Measurements from ENCODE around the gene GPC6.

GPC6 gene

DNA sequence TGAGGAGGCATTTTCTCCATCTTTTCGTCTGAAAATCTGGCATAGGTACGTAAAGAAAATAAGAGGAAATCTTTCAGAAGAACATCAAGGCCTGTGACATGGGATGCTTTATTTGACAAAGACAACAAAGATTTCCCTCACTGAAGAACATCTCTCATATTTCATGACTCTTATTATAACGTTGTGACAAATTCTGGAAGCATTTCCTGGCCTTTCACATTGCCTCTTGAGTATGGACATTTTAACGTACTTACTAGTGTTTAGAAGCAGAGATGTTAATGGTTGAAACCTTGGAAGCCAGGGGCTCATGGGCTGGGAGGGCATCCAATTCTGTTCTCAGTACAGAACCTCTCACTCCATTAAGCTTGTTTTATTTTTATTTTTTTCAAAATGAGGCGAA, 1042.1 kb downstream of the GPC6 start:
- H3K36me3 ChIP-seq (ENCODE audit: insufficient read depth) = no peaks in the 10 kb centered on the region
- no peak overlapping the region for H2AFZ ChIP-seq (ENCODE audit: low read depth)
- H3K27me3 ChIP-seq (ENCODE audit: insufficient read depth, low read depth) = no peaks in the 10 kb centered on the region
- no peaks in the 10 kb centered on the region for H3K79me2 ChIP-seq (ENCODE audit: insufficient read depth, low read depth)
- no peak overlapping the region for H3K9ac ChIP-seq
- no peak overlapping the region for H3K4me2 ChIP-seq
- H3K4me3 ChIP-seq (IDR thresholded peaks at IDR 0.05; ENCODE audit: insufficient read depth, low read depth, low read length) = no peak overlapping the region
- TF ChIP-seq, protein P1, sequence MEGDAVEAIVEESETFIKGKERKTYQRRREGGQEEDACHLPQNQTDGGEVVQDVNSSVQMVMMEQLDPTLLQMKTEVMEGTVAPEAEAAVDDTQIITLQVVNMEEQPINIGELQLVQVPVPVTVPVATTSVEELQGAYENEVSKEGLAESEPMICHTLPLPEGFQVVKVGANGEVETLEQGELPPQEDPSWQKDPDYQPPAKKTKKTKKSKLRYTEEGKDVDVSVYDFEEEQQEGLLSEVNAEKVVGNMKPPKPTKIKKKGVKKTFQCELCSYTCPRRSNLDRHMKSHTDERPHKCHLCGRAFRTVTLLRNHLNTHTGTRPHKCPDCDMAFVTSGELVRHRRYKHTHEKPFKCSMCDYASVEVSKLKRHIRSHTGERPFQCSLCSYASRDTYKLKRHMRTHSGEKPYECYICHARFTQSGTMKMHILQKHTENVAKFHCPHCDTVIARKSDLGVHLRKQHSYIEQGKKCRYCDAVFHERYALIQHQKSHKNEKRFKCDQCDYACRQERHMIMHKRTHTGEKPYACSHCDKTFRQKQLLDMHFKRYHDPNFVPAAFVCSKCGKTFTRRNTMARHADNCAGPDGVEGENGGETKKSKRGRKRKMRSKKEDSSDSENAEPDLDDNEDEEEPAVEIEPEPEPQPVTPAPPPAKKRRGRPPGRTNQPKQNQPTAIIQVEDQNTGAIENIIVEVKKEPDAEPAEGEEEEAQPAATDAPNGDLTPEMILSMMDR (conservative IDR thresholded peaks at IDR 0.05; ENCODE audit: low read depth, low read length) = no peak
- no peaks in the 10 kb centered on the region for H4K20me1 ChIP-seq (ENCODE audit: insufficient read depth)
- no peaks in the 10 kb centered on the region for H3K4me1 ChIP-seq (ENCODE audit: low read depth, poor library complexity, severe bottlenecking)
- H3K27ac ChIP-seq = no peak overlapping the region

DNA sequence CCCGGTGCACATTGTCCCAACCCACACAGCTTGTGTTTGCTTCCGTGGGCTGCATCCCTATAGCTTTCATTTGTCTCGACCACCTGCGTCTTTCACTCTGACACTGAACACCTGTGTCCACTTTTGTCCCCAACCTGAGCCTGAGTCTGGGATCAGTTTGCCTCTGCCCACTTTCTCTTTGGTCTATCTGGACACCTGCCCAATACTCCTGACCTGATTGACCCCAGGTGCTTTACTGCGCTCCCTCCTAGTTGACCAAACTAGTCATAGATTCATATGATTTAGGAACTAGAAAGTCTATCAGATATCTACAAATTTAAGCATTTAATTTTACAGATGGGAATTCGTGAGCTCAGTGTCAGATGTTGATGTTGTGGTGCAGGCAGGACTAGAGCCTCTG, 1043.0 kb downstream of the GPC6 start:
- H3K4me1 ChIP-seq (ENCODE audit: low read depth, poor library complexity, severe bottlenecking) = no peaks in the 10 kb centered on the region
- H3K27me3 ChIP-seq (ENCODE audit: insufficient read depth, low read depth) = no peaks in the 10 kb centered on the region
- no peak overlapping the region for H3K9ac ChIP-seq
- no peak overlapping the region for H3K27ac ChIP-seq
- TF ChIP-seq, protein P1 (conservative IDR thresholded peaks at IDR 0.05; ENCODE audit: low read depth, low read length) = no peak
- H2AFZ ChIP-seq (ENCODE audit: low read depth) = no peak overlapping the region
- H3K4me2 ChIP-seq = no peak overlapping the region
- no peak overlapping the region for H3K4me3 ChIP-seq (IDR thresholded peaks at IDR 0.05; ENCODE audit: insufficient read depth, low read depth, low read length)
- no peaks in the 10 kb centered on the region for H3K36me3 ChIP-seq (ENCODE audit: insufficient read depth)
- no peaks in the 10 kb centered on the region for H4K20me1 ChIP-seq (ENCODE audit: insufficient read depth)
- no peaks in the 10 kb centered on the region for H3K79me2 ChIP-seq (ENCODE audit: insufficient read depth, low read depth)

DNA sequence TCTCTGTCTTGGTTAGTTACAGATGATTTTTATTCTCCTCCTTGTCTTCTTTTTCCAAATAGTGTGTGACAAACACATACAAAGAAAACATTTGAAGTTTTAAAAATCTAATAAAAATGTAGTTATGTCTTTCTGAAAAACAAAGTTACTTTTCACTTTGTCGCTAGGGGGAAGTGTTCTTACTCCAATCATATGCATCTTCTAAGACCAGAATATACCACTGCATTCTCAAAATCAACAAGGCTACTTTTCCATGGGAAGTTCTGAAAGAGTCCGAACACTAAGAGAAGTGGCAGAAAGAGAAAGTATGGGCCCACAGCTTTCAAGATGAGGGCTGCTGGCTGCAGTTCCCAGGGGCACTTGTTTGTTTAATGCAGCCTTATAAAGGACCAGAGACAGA, 1043.9 kb downstream of the GPC6 start:
- no peaks in the 10 kb centered on the region for H3K79me2 ChIP-seq (ENCODE audit: insufficient read depth, low read depth)
- H2AFZ ChIP-seq (ENCODE audit: low read depth) = no peak overlapping the region
- no peak overlapping the region for H3K4me3 ChIP-seq (IDR thresholded peaks at IDR 0.05; ENCODE audit: insufficient read depth, low read depth, low read length)
- no peak overlapping the region for H3K27ac ChIP-seq
- H3K9ac ChIP-seq = no peak overlapping the region
- H3K27me3 ChIP-seq (ENCODE audit: insufficient read depth, low read depth) = no peaks in the 10 kb centered on the region
- no peaks in the 10 kb centered on the region for H3K4me1 ChIP-seq (ENCODE audit: low read depth, poor library complexity, severe bottlenecking)
- H4K20me1 ChIP-seq (ENCODE audit: insufficient read depth) = no peaks in the 10 kb centered on the region
- no peak overlapping the region for H3K4me2 ChIP-seq
- TF ChIP-seq, protein P1 (conservative IDR thresholded peaks at IDR 0.05; ENCODE audit: low read depth, low read length) = no peak
- H3K36me3 ChIP-seq (ENCODE audit: insufficient read depth) = no peaks in the 10 kb centered on the region

DNA sequence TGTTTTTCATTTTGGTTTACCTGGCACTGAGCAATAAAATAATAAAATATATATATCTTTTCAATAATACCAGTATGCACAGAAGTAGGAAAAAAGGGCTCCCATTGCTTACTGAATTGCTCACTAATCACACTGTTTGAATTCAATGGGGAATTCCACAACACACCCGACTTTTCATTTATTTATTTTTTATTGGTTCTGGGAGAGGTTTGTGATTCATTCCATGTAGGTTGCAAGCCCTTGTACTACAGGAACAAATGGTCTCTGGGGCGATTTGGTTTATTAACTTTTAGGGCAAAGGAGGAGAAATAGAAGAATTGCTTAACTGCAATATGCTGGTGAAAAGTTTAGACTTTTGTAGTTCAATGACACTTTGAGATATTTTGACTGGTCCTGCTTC, 1045.4 kb downstream of the GPC6 start:
- TF ChIP-seq, protein P1 (conservative IDR thresholded peaks at IDR 0.05; ENCODE audit: low read depth, low read length) = no peak
- H3K27ac ChIP-seq = no peak overlapping the region
- no peaks in the 10 kb centered on the region for H4K20me1 ChIP-seq (ENCODE audit: insufficient read depth)
- no peaks in the 10 kb centered on the region for H3K4me1 ChIP-seq (ENCODE audit: low read depth, poor library complexity, severe bottlenecking)
- no peaks in the 10 kb centered on the region for H3K36me3 ChIP-seq (ENCODE audit: insufficient read depth)
- H3K4me3 ChIP-seq (IDR thresholded peaks at IDR 0.05; ENCODE audit: insufficient read depth, low read depth, low read length) = no peak overlapping the region
- no peaks in the 10 kb centered on the region for H3K27me3 ChIP-seq (ENCODE audit: insufficient read depth, low read depth)
- H3K79me2 ChIP-seq (ENCODE audit: insufficient read depth, low read depth) = no peaks in the 10 kb centered on the region
- H3K4me2 ChIP-seq = no peak overlapping the region
- no peak overlapping the region for H2AFZ ChIP-seq (ENCODE audit: low read depth)
- no peak overlapping the region for H3K9ac ChIP-seq

GRCh38 chr13:94280349-94280748, 1053.7 kb downstream of the GPC6 start:
- Histone ChIP-seq H3K27ac (no peak overlapping the region), H2AFZ (ENCODE audit: low read depth) (no peak overlapping the region), H3K4me2 (no peak overlapping the region), H3K9ac (no peak overlapping the region), H4K20me1 (ENCODE audit: insufficient read depth) (no peaks in the 10 kb centered on the region), H3K27me3 (ENCODE audit: insufficient read depth, low read depth) (no peaks in the 10 kb centered on the region), H3K79me2 (ENCODE audit: insufficient read depth, low read depth) (no peaks in the 10 kb centered on the region), H3K4me1 (ENCODE audit: low read depth, poor library complexity, severe bottlenecking) (no peaks in the 10 kb centered on the region), H3K36me3 (ENCODE audit: insufficient read depth) (no peaks in the 10 kb centered on the region), H3K4me3 (IDR thresholded peaks at IDR 0.05; ENCODE audit: insufficient read depth, low read depth, low read length) (no peak overlapping the region)
- TF ChIP-seq, protein P1 (conservative IDR thresholded peaks at IDR 0.05; ENCODE audit: low read depth, low read length) = no peak
